Parathyroid adenoma (tissue), 2 donors: ENCODE data around the gene KRT16.
A peak's percentile ranks its signal among the peaks of the same experiment; 100 is the strongest.
"Not testable (repeated sequence)": the region's sequence is repeated elsewhere in the genome, so short reads cannot be mapped to it uniquely, and the experiment has no call there.

ENCODE experiments used
- H2AFZ ChIP-seq: fragments of 300-600 bp; sonication (generic); one replicate; pipeline ENCODE4 v1.7.0; 2017; ENCODE audit warnings: antibody characterized with exemption, mild to moderate bottlenecking
- H3K27ac ChIP-seq: fragments of 300-600 bp; sonication (generic); one replicate; pipeline ENCODE4 v1.7.0; 2017
- H3K27me3 ChIP-seq: fragments of 300-600 bp; sonication (generic); one replicate; pipeline ENCODE4 v1.7.0; 2017; ENCODE audit warnings: low read length; ENCODE audit not compliant: control insufficient read depth, insufficient read depth
- H3K36me3 ChIP-seq: fragments of 300-600 bp; sonication (generic); one replicate; pipeline ENCODE4 v1.7.0; 2017; ENCODE audit warnings: low read length; ENCODE audit not compliant: control insufficient read depth, insufficient read depth
- H3K4me1 ChIP-seq: fragments of 300-600 bp; sonication (generic); one replicate; pipeline ENCODE4 v1.7.0; 2017; ENCODE audit warnings: control low read depth
- H3K4me2 ChIP-seq: fragments of 300-600 bp; sonication (generic); one replicate; pipeline ENCODE4 v1.7.0; 2017; ENCODE audit warnings: low read length
- H3K4me3 ChIP-seq: fragments of 300-600 bp; sonication (generic); one replicate; pipeline ENCODE4 v1.7.0; 2017; ENCODE audit warnings: low read depth, low read length
- H3K79me2 ChIP-seq: fragments of 300-600 bp; sonication (generic); one replicate; pipeline ENCODE4 v1.7.0; 2017; ENCODE audit warnings: control low read depth
- H3K9ac ChIP-seq: fragments of 300-600 bp; sonication (generic); one replicate; pipeline ENCODE4 v1.7.0; 2017; ENCODE audit warnings: mild to moderate bottlenecking
- H3K9me3 ChIP-seq: fragments of 300-600 bp; sonication (generic); one replicate; pipeline ENCODE4 v1.7.0; 2017; ENCODE audit warnings: low read length; ENCODE audit not compliant: control insufficient read depth
- TF ChIP-seq, protein P1 (sequence below): fragments of 300-600 bp; sonication (generic); IDR thresholded peaks from one replicate; pipeline ENCODE4 v1.7.0; 2017; ENCODE audit warnings: antibody characterized with exemption, mild to moderate bottlenecking
- donor health status: primary hyperparathyroidism.

The KRT16 gene

DNA sequence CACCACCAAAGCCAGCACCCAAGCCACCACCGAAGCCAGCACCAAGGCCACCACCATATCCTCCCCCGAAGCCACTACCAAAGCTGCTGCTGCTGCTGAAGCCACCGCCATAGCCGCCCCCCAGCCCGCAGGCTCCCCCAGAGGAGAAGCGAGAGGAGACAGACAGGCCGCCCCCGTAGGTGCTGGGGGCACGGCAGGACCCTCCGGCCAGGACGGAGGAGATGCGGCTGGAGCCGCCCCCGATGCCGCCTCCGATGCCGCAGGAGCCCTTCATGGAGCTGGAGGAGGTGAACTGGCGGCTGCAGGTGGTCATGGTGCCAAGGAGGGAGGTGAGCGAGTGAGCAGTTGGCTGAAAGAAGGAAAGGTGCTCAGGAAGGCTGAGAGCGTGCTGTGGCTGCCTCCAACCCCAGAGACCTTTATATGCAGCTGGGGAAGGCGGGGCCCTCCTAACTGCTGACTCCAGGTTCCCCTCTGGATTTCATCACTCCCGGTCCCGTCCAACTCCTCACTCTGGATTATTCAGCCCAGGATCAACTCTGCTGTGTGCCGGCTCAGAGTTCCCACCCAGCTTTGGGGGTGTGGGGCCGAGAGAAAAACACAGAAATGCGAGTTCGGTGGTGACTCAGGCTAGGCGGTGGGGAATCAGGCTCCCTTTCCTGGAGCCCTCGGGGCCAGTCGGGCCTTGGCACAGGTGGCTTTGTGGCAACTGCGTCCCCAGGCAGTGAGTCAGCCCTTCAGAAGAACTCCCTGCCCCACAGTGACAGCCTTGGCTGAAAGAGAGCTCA, at the start of gene KRT16:
KRT16 (minus strand) TSS at position 392 of the 785 bp plus-strand sequence; CDS start at position 313, 79 bp downstream.
- H2AFZ ChIP-seq, H3K4me1 ChIP-seq, H3K27me3 ChIP-seq, H3K27ac ChIP-seq, H3K4me3 ChIP-seq, H3K9me3 ChIP-seq, H3K36me3 ChIP-seq, H3K9ac ChIP-seq, H3K4me2 ChIP-seq, H3K79me2 ChIP-seq: not testable (repeated sequence)

DNA sequence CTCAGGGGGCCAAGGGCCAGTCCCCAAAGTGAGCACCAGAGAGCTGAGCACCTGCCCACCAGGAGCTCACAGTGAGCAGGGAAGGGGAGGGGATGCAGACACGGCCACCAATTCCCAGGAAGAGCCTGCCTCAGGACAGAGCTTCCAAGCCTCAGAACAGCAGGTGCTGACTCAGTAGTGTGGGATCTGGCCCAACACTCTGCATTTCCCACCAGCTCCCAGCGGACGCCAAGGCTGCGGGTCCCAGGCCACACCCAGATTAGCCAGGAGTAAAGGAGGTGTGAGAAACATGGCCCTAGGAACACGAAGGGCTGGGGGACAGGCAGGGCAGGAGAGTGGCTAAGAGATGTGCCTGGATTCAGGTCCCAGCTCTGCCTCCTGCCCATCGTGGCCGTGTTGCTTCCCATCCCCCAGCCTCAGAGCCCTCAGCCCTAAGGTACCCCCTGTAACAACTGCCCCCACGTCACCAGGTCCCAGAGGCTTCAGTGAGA, 47.7 kb upstream of the KRT16 start:
- H2AFZ ChIP-seq = peak overlapping the region; percentile 36
- peaks cover 37% of the 10 kb centered on the region for H3K4me1 ChIP-seq
- TF ChIP-seq, protein P1, sequence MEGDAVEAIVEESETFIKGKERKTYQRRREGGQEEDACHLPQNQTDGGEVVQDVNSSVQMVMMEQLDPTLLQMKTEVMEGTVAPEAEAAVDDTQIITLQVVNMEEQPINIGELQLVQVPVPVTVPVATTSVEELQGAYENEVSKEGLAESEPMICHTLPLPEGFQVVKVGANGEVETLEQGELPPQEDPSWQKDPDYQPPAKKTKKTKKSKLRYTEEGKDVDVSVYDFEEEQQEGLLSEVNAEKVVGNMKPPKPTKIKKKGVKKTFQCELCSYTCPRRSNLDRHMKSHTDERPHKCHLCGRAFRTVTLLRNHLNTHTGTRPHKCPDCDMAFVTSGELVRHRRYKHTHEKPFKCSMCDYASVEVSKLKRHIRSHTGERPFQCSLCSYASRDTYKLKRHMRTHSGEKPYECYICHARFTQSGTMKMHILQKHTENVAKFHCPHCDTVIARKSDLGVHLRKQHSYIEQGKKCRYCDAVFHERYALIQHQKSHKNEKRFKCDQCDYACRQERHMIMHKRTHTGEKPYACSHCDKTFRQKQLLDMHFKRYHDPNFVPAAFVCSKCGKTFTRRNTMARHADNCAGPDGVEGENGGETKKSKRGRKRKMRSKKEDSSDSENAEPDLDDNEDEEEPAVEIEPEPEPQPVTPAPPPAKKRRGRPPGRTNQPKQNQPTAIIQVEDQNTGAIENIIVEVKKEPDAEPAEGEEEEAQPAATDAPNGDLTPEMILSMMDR = no peak
- H3K9ac ChIP-seq = no peak overlapping the region
- no peak overlapping the region for H3K4me3 ChIP-seq
- H3K9me3 ChIP-seq = no peaks in the 10 kb centered on the region
- H3K36me3 ChIP-seq = no peaks in the 10 kb centered on the region
- H3K79me2 ChIP-seq = no peaks in the 10 kb centered on the region
- H3K4me2 ChIP-seq = no peak overlapping the region
- H3K27me3 ChIP-seq = no peaks in the 10 kb centered on the region
- H3K27ac ChIP-seq = no peak overlapping the region

DNA sequence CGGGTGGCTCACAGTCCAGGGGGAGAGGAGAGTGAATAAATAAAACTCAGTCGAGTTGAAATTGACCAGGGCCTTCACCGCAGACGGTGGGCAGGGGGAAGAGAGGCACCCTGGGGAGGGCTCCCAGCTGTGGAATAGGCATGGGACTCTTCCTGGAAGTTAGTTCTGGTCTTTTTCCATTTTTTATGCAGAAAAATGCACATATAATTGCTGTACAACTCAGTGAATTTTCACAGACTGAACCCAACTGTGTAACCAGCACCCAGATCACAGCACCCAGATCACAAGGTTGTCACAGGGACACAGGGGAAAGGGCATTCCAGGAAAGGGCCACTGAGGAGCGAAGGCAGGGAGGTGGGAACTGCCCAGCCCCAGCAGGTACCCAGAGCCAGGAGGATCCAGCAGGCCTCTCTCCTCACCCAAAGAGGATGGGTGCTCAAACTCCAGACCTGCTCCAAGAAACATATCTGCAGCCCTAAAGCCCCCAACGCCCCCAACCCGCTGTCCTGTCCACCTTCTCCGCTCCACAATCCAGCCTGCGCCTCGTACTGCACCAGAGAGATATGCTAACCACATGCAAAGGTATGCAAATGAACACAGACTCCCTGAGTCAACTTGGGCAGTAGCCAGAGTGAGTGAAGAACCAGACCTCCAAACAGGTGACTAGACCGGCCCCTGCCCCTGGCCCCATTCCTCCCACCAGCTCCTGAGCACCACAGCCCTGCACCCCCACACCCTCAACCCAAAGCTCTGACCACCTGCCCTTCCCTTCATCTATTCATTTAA, 47.1 kb upstream of the KRT16 start:
- H3K4me2 ChIP-seq = no peak overlapping the region
- TF ChIP-seq, protein P1 = no peak

DNA sequence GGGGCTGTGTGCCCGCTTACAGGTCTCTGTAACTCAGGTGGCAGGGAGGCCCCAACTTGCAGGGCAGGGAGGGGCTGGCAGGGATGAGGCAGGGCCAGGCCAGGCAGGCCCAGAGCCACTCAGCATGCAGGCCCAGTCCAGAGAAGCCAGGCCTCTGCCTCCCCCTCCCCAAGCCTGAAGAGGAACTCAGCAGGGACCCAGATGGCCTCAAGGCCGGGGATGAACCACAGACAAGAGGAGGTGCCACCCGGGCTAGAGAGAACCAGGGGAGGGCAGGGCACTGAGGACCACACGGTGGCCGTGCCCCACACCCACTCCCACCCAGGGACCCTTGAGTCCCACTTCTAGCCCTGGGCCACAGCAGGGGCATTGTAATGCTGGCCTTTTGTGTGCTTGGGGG, 46.3 kb upstream of the KRT16 start:
- H2AFZ ChIP-seq = no peak overlapping the region
- no peak overlapping the region for H3K27ac ChIP-seq
- no peaks in the 10 kb centered on the region for H3K79me2 ChIP-seq
- no peak overlapping the region for H3K9ac ChIP-seq
- TF ChIP-seq, protein P1 = no peak
- H3K4me1 ChIP-seq = peaks cover 42% of the 10 kb centered on the region
- no peak overlapping the region for H3K4me3 ChIP-seq
- H3K36me3 ChIP-seq = no peaks in the 10 kb centered on the region
- H3K9me3 ChIP-seq = no peaks in the 10 kb centered on the region
- H3K27me3 ChIP-seq = no peaks in the 10 kb centered on the region
- H3K4me2 ChIP-seq = no peak overlapping the region

More for the DNA sequence above, 47.1 kb upstream of the KRT16 start:
- Histone ChIP-seq H3K36me3 (no peaks in the 10 kb centered on the region), H3K9me3 (no peaks in the 10 kb centered on the region), H3K4me3 (no peak overlapping the region), H3K9ac (no peak overlapping the region), H3K79me2 (no peaks in the 10 kb centered on the region), H3K27me3 (no peaks in the 10 kb centered on the region), H3K4me1 (peaks cover 44% of the 10 kb centered on the region), H2AFZ (no peak overlapping the region), H3K27ac (no peak overlapping the region)

DNA sequence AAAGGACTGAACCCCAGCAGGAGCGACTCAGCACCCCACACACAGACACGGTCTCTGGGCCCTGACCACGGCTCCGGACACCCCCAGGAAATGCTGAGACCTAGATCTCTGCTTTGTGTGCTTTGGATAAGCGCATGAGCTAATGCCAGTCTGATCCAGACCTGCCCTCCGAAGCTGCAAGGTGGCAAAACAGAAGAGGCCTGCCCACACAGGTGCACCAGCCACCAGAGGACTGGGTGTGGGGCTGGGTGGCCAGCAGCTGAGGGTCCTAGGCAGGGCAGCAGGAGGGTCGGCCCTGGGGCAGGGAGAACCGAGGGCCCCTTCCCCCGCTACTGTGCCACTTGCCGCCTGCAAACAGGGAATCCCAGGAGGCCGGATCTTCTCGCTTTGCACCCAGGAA, 45.4 kb upstream of the KRT16 start:
- Histone ChIP-seq H3K79me2 (no peaks in the 10 kb centered on the region), H3K4me2 (no peak overlapping the region), H3K27me3 (no peaks in the 10 kb centered on the region), H3K9ac (no peak overlapping the region), H3K9me3 (no peaks in the 10 kb centered on the region), H2AFZ (no peak overlapping the region), H3K27ac (peak overlapping the region; percentile 11), H3K36me3 (no peaks in the 10 kb centered on the region), H3K4me3 (no peak overlapping the region), H3K4me1 (peaks cover 43% of the 10 kb centered on the region)
- TF ChIP-seq, protein P1 = no peak
